RWPE2 (cell line): ENCODE results near the gene OR1B1.

Experiments used
- ATAC-seq: fragments of 200-7000 bp; cut with Tn5 transposase; 3 replicates; pipeline ENCODE4 v1.9.1; 2021; ENCODE audit warnings: low read depth
- DNase-seq: peaks from one replicate; pipeline ENCODE4 v3.0.0-alpha.2; 2020; ENCODE audit warnings: low spot score
- H3K27ac ChIP-seq: fragments of 450-650 bp; 2 replicates; pipeline ENCODE4 v1.5.1; 2017; ENCODE audit warnings: mild to moderate bottlenecking; ENCODE audit not compliant: poor library complexity, severe bottlenecking
- H3K27me3 ChIP-seq: fragments of 250-450 bp; sonication (Bioruptor Pico); 2 replicates; pipeline ENCODE4 v1.5.1; 2021; ENCODE audit warnings: mild to moderate bottlenecking, moderate library complexity; ENCODE audit not compliant: insufficient read depth, poor library complexity, severe bottlenecking
- H3K36me3 ChIP-seq: fragments of 250-450 bp; sonication (Bioruptor Pico); 2 replicates; pipeline ENCODE4 v1.5.1; 2020; ENCODE audit warnings: low read depth, mild to moderate bottlenecking, moderate library complexity
- H3K4me1 ChIP-seq: fragments of 250-450 bp; sonication (Bioruptor Pico); 2 replicates; pipeline ENCODE4 v1.5.1; 2021; ENCODE audit warnings: mild to moderate bottlenecking, moderate library complexity; ENCODE audit not compliant: insufficient read depth, poor library complexity, severe bottlenecking
- H3K4me3 ChIP-seq: fragments of 250-450 bp; sonication (Bioruptor Pico); 2 replicates; pipeline ENCODE4 v1.5.1; 2021; ENCODE audit warnings: mild to moderate bottlenecking, moderate library complexity; ENCODE audit not compliant: severe bottlenecking
- H3K9me3 ChIP-seq: fragments of 250-450 bp; sonication (Bioruptor Pico); 2 replicates; pipeline ENCODE4 v1.5.1; 2021; ENCODE audit warnings: mild to moderate bottlenecking, moderate library complexity; ENCODE audit not compliant: severe bottlenecking
- TF ChIP-seq, protein P1 (sequence below): fragments of 450-650 bp; IDR thresholded peaks from one replicate; pipeline ENCODE4 v1.5.1; 2017; ENCODE audit warnings: mild to moderate bottlenecking, moderate library complexity; ENCODE audit not compliant: poor library complexity, severe bottlenecking

OR1B1 gene

DNA sequence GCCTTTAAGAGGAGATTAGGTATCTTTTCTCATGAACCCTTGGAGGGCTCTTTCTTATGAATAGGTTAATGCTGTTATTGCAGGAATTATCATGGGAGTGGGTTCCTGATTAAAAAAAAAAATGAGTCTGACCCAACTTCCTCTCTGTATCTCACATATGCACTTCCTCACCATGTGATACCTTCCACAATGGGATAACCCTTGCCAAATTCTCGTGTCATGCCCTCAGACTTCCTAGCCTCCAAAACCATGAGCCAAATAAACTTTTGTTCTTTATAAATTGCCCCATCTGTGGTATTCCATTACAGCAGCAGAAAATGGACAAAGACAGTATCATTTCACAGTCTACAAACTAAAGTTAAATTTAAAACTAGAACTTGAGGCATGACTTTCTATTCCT is 1.0 kb downstream of the OR1B1 start:
- Histone ChIP-seq H3K27ac (no peak overlapping the region), H3K4me3 (no peak overlapping the region), H3K27me3 (no peaks in the 10 kb centered on the region), H3K4me1 (no peaks in the 10 kb centered on the region), H3K9me3 (no peaks in the 10 kb centered on the region), H3K36me3 (no peaks in the 10 kb centered on the region)
- DNase-seq (no peak), ATAC-seq (no peak)
- TF ChIP-seq, protein P1, sequence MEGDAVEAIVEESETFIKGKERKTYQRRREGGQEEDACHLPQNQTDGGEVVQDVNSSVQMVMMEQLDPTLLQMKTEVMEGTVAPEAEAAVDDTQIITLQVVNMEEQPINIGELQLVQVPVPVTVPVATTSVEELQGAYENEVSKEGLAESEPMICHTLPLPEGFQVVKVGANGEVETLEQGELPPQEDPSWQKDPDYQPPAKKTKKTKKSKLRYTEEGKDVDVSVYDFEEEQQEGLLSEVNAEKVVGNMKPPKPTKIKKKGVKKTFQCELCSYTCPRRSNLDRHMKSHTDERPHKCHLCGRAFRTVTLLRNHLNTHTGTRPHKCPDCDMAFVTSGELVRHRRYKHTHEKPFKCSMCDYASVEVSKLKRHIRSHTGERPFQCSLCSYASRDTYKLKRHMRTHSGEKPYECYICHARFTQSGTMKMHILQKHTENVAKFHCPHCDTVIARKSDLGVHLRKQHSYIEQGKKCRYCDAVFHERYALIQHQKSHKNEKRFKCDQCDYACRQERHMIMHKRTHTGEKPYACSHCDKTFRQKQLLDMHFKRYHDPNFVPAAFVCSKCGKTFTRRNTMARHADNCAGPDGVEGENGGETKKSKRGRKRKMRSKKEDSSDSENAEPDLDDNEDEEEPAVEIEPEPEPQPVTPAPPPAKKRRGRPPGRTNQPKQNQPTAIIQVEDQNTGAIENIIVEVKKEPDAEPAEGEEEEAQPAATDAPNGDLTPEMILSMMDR = no peak

DNA sequence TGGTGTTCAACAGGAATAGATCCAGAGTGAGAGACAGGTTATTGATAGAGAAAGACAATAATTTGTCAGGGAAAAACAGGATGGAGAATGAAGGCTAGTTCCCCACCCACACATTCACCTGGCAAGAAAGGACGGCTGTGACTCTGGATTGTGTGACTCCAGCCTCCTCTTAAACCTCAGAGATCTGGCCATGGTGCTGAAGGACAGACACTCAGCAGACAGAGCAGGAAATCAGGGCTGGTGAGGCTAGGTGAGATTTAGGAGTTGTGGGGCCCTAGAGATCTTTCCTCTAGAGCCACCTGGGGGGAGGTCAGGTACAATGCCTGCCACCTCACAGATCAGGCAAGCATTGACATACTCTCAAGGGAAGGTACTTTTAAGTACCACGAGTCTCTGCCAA is 15.2 kb downstream of the OR1B1 start:
- TF ChIP-seq, protein P1 = no peak
- ATAC-seq (no peak), DNase-seq (no peak)
- Histone ChIP-seq H3K4me3 (no peak overlapping the region), H3K27ac (no peak overlapping the region), H3K4me1 (no peaks in the 10 kb centered on the region), H3K36me3 (no peaks in the 10 kb centered on the region), H3K9me3 (no peaks in the 10 kb centered on the region), H3K27me3 (peaks cover 6% of the 10 kb centered on the region)

DNA sequence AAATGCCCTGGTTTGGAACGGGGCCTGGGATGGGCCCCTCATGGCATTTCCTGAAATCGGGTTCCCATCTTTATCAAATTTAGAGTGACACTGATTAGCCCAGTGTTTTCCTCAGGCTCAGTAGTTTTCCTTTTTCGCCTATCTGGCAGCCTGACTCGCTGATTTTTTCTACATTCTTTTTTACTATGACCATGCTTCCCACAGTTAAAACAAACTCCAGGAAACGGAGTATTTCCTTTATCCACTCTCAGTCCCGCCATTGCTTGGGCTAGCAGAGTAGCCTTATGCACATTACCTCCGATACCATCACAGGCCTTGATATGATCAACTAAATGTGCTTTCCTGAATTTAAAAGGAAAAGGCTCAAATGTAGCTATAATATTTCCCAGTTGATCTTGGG is 37.4 kb downstream of the OR1B1 start:
- ATAC-seq (no peak), DNase-seq (no peak)
- peaks cover 4% of the 10 kb centered on the region for H3K27me3 ChIP-seq
- no peaks in the 10 kb centered on the region for H3K9me3 ChIP-seq
- H3K36me3 ChIP-seq = no peaks in the 10 kb centered on the region
- no peaks in the 10 kb centered on the region for H3K4me1 ChIP-seq
- H3K4me3 ChIP-seq = no peak overlapping the region
- TF ChIP-seq, protein P1 = no peak
- no peak overlapping the region for H3K27ac ChIP-seq

DNA sequence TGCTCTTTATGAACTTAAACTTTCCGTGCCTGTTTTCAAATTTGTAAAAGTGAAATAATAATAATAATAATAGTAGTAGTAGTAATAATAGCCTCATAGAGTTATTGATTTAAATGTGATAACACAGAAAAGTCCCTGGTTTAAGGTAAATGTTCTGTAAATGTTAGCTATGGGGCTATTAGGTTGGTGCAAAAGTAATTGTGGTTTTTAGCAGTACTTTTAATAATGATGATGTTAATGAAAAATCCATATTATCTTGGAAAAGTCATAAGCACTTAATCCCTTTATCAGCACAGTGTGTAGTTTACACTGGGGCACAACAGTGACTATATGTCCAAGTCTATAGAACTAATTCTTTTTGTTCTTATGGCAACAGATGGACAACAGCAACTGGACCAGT is 43.1 kb downstream of the OR1B1 start, which contains the start of gene OR1Q1:
Gene OR1Q1, plus strand, starts transcription at position 377 of the 400 bp plus-strand sequence. Its CDS starts 0 bp downstream, at position 377.
- ATAC-seq = no peak
- Histone ChIP-seq H3K4me3 (no peak within 1 kb of the TSS), H3K4me1 (no peaks in the 10 kb centered on the region), H3K36me3 (no peaks in the 10 kb centered on the region), H3K27ac (no peak within 1 kb of the TSS), H3K9me3 (no peaks in the 10 kb centered on the region), H3K27me3 (peaks cover 3% of the 10 kb centered on the region)
- DNase-seq = no peak
- TF ChIP-seq, protein P1 = no peak

DNA sequence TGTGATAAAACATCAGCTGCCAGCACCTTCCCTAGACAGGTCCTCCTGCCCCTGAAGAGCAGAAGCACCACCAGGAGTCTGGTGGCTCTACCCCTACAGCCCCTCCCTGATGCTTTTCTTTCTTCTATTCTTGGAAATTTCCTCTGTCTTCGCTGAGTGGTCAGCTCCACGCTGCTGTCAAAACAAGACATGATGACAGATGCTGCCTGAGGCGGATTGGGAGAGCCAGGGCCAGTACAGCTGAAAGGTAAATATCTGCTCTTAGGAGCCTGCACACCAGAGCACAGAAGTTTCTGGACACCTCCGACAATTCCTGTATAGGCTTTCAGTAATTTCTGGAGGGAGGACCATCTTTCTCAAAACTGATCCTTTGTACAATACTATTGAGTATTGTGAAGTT is 47.6 kb downstream of the OR1B1 start:
- ATAC-seq = no peak

More for the DNA sequence above, 47.6 kb downstream of the OR1B1 start:
- Histone ChIP-seq H3K36me3 (no peaks in the 10 kb centered on the region), H3K27ac (no peak overlapping the region), H3K4me3 (no peak overlapping the region), H3K4me1 (no peaks in the 10 kb centered on the region), H3K9me3 (no peaks in the 10 kb centered on the region), H3K27me3 (peaks cover 7% of the 10 kb centered on the region)
- TF ChIP-seq, protein P1 = no peak
- no peak for DNase-seq
